DMS153 (cell line): ENCODE measurements around the gene WDSUB1.

Experiments used
- DNase-seq: peaks from one replicate; lab custom pipeline; 2025; lab: John Stamatoyannopoulos, UW

WDSUB1 gene

GRCh38 chr2:159224061-159224813, 62.3 kb downstream of the WDSUB1 start:
- no peak for DNase-seq

DNA sequence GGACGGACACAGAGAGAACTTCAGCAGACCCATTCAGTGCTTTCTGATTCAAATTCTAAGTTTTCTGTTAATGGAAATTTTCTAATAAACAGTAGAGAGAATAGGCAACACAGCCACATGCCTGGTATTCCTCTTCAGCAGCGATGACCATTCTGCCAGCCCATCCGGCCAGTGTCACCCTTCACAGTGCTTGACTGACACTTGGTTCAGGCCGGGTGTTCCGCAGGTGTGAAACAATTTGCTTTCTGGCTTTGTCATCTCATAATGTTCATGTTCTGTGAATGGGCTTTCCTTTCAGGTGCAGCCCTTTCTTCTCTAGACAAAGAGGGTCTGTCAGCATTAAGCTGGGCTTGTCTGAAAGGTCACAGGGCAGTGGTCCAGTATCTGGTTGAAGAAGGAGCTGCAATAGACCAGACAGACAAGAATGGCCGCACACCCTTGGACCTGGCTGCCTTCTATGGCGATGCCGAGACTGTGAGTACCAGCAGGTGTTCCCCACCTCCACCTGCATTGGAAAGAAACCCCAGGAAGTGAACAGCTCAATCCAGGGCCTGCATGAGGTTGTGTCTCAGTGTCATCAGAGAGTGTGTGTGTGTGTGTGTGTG, 67.0 kb downstream of the WDSUB1 start:
- DNase-seq: no peak

GRCh38 chr2:159218389-159218788, 68.1 kb downstream of the WDSUB1 start:
- no peak for DNase-seq

DNA sequence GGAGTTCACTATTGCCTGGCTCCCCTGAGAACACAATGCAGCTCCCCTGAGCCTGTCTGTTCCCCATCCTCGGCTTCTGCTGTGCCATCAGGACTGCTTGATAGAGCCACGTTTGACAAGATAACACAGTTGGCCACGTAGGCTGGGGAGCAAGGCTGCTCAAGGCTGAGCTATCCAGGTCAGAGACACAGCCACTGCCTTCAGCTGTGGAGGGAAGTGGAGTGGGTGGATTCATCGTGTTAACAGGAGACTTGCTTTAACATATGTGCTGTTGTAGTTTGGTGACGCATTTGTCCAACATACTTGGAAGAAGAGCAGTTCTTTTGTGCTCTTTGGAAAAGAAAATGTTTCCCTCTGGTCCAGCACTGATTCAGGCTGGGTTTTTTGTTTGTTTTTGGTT, 68.8 kb downstream of the WDSUB1 start:
- no peak for DNase-seq

GRCh38 chr2:159215116-159215515, 71.4 kb downstream of the WDSUB1 start:
- no peak for DNase-seq

GRCh38 chr2:159214325-159214865, 72.1 kb downstream of the WDSUB1 start:
- DNase-seq: no peak

DNA sequence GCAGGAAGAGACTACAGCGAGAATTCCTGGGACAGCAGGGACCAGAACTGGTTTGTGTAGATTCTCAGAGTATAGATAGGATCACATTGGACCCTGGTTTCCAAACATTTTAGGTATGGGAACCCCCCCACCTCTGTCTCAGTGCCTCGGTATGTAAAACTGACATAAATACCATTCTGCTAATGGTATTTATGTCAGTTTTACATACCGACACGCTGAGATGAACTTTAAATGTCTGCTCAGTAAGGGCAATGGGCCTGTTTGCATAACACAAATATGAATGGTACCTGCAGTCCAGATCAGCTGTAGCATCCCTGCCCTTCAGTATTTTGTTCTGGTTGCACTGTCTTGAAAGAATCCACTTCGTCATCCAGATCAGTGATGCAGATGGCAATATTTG, 73.2 kb downstream of the WDSUB1 start:
- DNase-seq: no peak

DNA sequence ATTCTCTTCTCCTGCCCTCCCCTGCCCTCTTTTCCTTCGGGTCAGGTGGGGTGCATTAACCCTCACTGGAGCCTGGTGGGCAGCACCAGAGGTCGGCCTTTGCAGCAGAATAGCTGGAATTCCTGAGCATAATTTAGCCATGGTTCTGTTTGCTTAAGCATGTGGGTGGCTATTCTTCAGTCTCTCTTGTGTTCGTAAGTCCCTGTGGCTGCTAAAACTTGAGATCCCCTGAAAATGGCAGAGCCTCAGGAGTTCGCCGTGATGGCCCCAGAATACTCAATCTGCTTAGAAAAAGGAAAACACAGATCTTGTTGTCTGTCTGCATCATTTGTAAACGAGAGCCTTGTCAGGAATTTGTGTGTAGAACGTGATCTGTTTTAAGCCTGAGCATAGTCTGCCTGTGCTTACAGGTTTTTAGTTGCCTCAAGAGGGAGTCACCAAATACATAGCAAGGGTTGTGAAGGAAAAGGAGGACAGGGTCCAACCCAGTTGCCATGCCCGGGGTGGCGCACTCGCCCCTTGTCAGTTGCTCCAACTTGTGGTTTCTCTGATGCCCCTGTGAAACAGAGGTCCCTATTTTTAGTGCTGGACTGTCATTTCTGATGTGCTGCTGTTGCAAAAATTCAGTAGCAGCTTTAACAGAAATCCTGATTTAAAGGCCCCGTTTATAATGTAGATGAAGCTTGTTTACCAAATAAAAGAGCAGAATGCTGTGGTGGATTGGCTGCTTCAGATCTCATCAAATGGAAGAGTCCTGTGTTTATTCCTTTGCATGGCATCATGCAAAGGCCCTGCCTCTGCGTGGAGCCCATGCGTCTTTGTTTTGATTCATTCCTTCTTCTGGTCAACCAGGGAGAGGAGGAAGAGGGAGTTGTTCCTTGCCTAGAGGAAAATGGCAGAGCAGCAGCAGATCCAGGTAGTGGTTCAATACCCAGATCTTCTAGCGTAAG, 74.8 kb downstream of the WDSUB1 start:
- no peak for DNase-seq

DNA sequence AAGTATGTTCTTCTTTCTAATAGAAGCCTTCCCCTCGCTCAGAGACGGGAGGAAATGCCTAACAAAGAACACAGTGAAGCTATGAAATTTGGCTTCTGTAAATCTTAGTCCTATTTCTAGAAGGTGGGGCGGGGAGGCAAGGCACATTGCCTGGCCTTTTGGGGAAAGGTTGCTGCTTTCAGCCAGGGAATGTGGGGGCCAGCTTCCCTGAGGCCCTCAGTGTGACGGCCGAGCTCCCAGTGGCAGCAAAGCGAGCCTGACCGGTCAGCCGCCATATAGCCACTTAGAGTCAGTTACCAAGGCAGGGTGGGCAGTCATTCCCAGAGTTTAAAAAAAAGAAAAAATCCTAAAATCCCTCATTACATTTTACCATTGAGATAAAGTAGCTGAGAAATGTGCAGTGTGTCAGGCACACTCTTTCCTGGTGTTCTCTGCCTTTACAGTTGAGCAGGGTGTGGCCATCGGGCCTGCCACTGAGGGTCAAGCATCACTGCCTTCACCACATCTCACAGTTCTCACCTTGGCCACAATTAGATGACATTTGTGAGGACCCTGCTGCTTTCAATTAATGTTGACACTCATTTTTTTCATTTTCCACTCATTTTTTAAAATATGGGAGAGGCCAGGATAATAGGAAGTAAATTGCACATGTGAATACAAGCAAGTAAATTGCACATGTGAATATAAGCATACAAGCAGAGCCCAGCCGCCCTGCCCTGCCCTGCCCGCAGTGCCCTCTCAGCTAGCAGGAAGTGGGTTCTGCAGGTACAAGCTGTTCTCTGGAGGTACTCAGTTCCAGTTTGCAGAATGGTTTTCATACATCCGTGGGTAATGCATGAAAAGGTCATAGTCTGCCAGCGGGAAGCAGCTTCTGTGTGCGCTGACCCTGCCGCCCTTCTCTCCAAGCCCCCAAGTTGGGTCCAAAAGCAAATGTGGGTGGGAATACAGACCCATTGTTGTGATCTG, 76.9 kb downstream of the WDSUB1 start:
- DNase-seq: no peak

DNA sequence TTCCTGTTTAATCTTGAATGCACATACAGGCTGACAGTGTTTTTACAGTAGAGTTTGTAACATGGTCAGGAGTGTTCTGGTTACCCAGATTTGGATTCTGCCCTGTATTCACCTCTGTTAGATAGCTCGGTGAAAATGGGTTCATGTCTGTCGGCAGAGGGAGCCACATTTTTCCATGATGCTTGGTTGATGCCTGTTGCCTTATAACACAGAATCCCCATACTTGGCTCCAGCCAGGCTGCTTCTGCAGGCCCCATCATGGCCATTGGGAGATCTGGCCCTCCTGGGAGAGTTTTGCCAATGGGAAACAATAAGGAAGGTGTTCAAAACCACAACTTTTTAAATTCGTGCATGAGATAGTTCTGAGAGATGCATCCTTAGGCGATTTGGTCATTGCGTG, 78.1 kb downstream of the WDSUB1 start:
- no peak for DNase-seq

GRCh38 chr2:159206736-159207380, 79.6 kb downstream of the WDSUB1 start:
- DNase-seq: no peak

DNA sequence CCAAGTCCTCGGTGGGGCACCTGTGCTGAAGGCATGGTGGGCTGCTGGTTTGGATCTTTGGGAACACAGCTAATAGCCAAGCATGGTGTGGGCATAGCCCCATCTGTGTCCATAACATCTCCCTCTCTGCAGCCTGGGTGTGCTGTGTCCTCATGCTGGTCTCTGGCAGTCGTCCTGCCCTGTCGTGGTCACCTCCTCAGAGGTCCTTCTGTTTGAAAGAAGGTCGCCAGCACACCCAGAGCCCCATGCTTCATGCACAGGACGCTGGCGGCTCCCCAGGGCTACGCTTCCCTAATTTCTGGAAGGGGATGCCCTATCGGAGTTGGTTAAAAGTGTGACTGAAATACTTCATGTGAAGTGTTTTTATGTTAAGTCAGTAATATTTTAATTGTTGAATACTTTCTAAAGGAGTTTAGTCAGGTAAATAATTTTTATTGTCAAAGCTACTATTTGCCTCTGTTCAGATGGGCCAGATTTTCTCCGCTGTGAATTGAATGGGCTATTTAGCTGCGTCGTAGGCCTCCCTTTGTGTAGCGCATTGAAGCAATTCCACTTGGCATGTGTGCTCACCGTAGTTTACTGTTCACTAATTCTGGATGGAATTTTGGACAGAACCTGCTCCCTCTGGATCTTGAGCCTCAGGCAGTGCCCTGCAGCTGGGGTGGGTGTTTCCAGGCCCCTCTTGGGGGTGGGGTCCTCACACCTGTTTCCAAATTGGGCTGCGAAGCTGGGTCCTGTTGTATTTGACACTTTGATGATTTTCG, 81.9 kb downstream of the WDSUB1 start:
- DNase-seq: no peak

DNA sequence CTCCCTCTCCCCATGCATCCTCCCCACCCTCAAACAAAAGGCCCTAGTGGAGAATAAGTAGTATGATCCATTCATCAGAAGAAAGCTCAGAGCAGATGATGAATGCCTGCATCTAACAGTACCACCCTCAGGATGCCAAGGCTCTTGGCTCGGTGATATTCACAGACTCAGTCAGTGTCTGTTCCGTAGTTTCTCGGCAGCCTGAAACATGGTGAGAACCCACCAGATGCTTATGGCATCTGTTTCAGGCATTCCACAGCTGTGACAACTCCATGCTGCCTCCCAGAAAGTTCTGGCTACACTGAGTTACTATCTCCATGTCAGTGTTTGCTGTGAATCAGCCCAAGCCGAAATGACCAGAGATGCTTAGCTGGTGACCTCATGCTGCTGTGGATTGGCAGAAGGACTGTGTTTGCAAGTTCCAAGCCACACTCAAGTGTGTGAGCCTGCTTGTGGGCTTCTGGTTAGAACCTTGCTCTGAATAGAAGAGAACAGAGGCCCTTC, 83.9 kb downstream of the WDSUB1 start:
- no peak for DNase-seq

- DNase-seq: peak; percentile 55
Measured at GRCh38 chr2:159201360-159202063, 85.0 kb downstream of the WDSUB1 start.

GRCh38 chr2:159200498-159200897, 86.0 kb downstream of the WDSUB1 start:
- DNase-seq: no peak

- DNase-seq: no peak
Measured at GRCh38 chr2:159199761-159200465, 86.6 kb downstream of the WDSUB1 start.

GRCh38 chr2:159199236-159199635, 87.3 kb downstream of the WDSUB1 start:
- no peak for DNase-seq

DNA sequence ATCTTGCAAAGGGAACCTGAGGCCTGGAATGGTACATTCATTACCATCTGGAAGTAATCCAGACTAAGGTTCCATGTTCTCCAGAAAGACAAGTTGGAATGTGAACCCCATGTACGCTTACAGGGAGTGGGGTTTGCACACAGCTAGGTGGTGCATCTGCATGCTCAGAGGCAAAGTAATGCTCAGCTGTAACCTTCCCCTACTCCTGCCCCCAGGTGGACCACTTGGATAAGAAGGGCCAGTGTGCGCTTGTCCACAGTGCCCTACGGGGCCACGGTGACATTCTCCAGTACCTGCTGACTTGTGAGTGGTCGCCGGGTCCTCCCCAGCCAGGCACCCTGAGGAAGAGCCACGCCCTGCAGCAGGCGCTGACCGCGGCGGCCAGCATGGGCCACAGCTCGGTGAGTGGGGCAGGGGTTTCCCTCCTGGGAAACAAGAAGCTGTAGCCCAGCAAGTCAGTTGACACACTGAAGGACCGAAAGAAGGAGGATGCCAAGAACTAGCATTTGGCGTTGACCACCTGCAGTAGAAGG, 90.0 kb downstream of the WDSUB1 start:
- DNase-seq: no peak
